ENCODE measurements around the gene DNASE1L1. TPM values are rescaled to one million over a fixed set of nuclear protein-coding genes. Genes with fewer than 3 reads are reported as not detected.
A peak's percentile ranks its signal among the peaks of the same experiment; 100 is the strongest.

The DNASE1L1 gene
- total RNA-seq, 1 donor from 2014 or later = 15.3 TPM

DNA sequence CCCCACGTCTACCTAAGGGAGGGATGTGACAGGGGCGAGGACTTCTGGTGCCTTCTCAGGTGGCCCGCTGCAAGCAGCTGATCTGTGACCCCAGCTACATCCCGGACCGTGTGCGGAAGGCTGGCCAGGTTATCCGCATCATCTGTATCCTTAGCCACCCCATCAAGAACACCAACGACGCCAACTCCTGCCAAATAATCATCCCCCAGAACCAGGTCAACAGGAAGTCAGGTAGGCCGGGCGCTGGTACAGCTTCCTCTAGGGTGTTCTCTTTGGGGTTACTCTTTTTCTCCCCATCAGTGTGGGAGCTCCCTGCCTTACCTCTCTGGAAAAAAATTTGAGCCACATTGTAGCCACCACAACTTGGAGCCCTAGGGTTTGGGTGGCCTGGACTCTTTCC is 32.5 kb upstream of the DNASE1L1 start:
- Mint-ChIP-seq H3K27ac (no peak overlapping the region), H3K4me1 (peaks cover 18% of the 10 kb centered on the region), H3K9me3 (no peaks in the 10 kb centered on the region), H3K27me3 (no peaks in the 10 kb centered on the region), H3K36me3 (ENCODE audit: low read depth) (peaks cover 25% of the 10 kb centered on the region), H3K4me3 (no peak overlapping the region)
- DNase-seq = no peak
- ChIA-PET CTCF (no interaction called here), POLR2A (interaction anchor here (0.6 to 1.0 kb wide), 2 partner anchors 16 to 62 kb away, joined by 3 to 4 read pairs; partner anchors contain the start of gene EMD)
- ATAC-seq (ENCODE audit: low read depth) = no peak
- intact Hi-C loops (cut with micrococcal nuclease) = no loop called here
- TF ChIP-seq, protein P1, sequence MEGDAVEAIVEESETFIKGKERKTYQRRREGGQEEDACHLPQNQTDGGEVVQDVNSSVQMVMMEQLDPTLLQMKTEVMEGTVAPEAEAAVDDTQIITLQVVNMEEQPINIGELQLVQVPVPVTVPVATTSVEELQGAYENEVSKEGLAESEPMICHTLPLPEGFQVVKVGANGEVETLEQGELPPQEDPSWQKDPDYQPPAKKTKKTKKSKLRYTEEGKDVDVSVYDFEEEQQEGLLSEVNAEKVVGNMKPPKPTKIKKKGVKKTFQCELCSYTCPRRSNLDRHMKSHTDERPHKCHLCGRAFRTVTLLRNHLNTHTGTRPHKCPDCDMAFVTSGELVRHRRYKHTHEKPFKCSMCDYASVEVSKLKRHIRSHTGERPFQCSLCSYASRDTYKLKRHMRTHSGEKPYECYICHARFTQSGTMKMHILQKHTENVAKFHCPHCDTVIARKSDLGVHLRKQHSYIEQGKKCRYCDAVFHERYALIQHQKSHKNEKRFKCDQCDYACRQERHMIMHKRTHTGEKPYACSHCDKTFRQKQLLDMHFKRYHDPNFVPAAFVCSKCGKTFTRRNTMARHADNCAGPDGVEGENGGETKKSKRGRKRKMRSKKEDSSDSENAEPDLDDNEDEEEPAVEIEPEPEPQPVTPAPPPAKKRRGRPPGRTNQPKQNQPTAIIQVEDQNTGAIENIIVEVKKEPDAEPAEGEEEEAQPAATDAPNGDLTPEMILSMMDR (IDR thresholded peaks at IDR 0.05) = no peak

DNA sequence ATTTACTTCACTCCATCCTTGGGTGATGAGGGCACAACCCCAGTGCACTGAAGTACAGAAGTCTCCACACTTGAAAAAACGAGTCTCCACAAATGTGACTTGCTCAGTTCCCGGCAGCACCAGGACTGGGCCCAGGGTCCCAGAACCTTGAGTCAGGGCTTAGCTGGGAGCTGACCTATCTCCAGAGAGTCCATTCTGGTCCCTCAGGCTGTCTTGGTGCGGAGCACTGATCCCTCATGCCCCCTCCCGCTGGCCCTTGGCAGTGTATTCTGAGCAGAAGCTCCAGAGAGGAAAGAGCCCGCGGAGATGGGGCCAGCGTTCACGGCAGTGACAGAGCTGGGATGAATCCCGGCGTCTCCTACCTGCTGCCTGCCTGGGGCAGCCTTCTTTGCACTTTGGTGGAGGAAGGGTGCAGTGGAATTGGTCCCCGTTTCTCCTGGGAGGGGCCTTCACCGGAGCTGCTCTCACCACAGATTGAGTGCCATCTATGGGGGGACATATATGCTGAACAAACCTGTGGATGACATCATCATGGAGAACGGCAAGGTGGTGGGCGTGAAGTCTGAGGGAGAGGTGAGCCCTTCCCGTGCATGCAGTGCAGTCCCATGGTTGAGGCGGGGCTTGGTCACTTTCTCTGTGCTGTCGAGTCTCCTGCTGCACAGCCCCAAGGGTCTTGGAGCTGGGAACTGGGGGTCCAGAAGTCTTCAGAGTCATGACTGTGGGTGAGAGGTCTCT is 31.7 kb upstream of the DNASE1L1 start:
- ChIA-PET POLR2A (interaction anchor here (0.6 to 1.0 kb wide), 2 partner anchors 17 to 61 kb away, joined by 3 to 4 read pairs; partner anchors contain the start of gene EMD), CTCF (no interaction called here)
- TF ChIP-seq, protein P1 (IDR thresholded peaks at IDR 0.05) = no peak
- peaks cover 25% of the 10 kb centered on the region for H3K4me1 Mint-ChIP-seq
- H3K9me3 Mint-ChIP-seq = no peaks in the 10 kb centered on the region
- H3K27ac Mint-ChIP-seq = no peak overlapping the region
- H3K27me3 Mint-ChIP-seq = no peaks in the 10 kb centered on the region
- ATAC-seq (ENCODE audit: low read depth) = no peak
- intact Hi-C loops (cut with micrococcal nuclease) = no loop called here
- H3K36me3 Mint-ChIP-seq (ENCODE audit: low read depth) = peaks cover 25% of the 10 kb centered on the region
- H3K4me3 Mint-ChIP-seq = no peak overlapping the region
- DNase-seq = no peak

DNA sequence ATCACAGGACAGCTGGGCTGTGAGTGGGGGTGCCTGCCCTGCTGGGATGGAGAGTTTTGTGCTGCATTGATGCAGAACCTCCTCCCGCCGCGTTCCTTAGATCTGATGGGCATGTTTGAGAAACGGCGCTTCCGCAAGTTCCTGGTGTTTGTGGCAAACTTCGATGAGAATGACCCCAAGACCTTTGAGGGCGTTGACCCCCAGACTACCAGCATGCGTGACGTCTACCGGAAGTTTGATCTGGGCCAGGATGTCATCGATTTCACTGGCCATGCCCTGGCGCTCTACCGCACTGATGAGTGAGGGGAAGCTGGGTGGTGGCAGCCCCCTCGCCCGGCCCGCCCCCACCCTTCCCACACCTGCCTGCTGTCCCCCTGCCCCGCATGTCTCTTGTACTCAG is 30.8 kb upstream of the DNASE1L1 start:
- Mint-ChIP-seq H3K4me1 (peaks cover 25% of the 10 kb centered on the region), H3K9me3 (no peaks in the 10 kb centered on the region), H3K4me3 (no peak overlapping the region), H3K27me3 (no peaks in the 10 kb centered on the region), H3K36me3 (ENCODE audit: low read depth) (peaks cover 33% of the 10 kb centered on the region), H3K27ac (no peak overlapping the region)
- DNase-seq (no peak), ATAC-seq (ENCODE audit: low read depth) (no peak)
- POLR2A ChIA-PET = interaction anchor here (1.9 kb wide), 1 partner anchor 40 kb away, joined by 6 read pairs; no protein-coding TSS in a partner anchor
- CTCF ChIA-PET = no interaction called here
- intact Hi-C loops (cut with micrococcal nuclease) = loop anchor here (5.0 kb wide), 1 partner anchor 43 kb away; the partner anchor contains the start of gene RPL10
- TF ChIP-seq, protein P1 (IDR thresholded peaks at IDR 0.05) = no peak

DNA sequence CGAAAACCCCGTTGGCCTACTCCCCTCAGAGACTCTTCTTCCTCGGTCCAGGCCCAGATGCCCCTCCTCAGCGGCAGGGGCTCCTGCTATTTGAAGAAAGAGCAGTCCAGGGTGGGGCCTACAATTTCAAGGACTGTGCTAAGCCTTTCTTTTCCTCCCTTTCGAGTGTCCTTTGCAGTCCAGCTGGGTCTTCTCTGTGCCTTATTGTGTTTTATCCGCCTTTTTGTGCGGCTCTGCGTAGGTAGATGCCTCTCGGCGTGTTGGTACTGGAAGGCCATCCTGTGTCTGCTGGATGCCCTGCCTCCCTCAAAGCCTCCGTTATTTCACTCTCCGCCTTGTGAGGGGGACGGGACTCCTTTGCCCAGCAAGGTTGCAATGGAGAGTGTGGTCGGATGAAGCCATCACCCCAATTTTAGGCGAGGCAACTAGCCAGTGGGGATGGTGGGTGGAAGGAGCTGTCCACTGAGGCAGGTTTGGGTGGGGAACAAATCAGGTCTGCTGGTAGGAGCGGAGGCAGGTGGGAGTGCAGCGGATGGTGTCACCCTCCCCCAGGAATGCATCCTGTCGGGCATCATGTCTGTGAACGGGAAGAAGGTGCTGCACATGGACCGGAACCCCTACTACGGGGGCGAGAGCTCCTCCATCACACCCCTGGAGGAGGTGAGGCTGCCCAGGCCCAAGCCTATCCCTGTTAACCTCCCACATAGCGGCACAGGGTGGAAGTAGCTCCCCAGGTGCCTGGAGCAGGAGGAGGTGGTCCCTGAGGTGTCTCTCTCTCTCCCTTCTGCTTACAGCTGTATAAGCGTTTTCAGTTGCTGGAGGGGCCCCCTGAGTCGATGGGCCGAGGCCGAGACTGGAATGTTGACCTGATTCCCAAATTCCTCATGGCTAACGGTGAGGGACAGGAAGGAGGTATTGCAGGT is 29.2 kb upstream of the DNASE1L1 start:
- DNase-seq = no peak
- Mint-ChIP-seq H3K27me3 (no peaks in the 10 kb centered on the region), H3K4me1 (peaks cover 22% of the 10 kb centered on the region), H3K36me3 (ENCODE audit: low read depth) (peaks cover 44% of the 10 kb centered on the region), H3K4me3 (peak overlapping the region; percentile 88), H3K27ac (peak overlapping the region; percentile 65), H3K9me3 (no peaks in the 10 kb centered on the region)
- TF ChIP-seq, protein P1 (IDR thresholded peaks at IDR 0.05) = no peak
- POLR2A ChIA-PET = interaction anchor here (0.7 to 1.9 kb wide), 5 partner anchors 14 to 89 kb away, joined by 3 to 6 read pairs (median 4); no protein-coding TSS in a partner anchor
- intact Hi-C loops (cut with micrococcal nuclease) = loop anchor here (2.0 to 5.0 kb wide), 3 partner anchors 19 to 41 kb away; partner anchors contain the start of genes LAGE3 and RPL10
- CTCF ChIA-PET = no interaction called here
- ATAC-seq (ENCODE audit: low read depth) = no peak

Measured in activated B cell treated with CpG ODN at 0.5 μM for 24 hours (primary cell).